Measurements from ENCODE around the gene RANBP3. TPM values are rescaled to one million over a fixed set of nuclear protein-coding genes. Genes with fewer than 3 reads are reported as not detected.

Gene RANBP3
- total and polyA plus RNA-seq, 2 of the 8 experiments (the other 6 are each of a cell fraction or from before 2014, with no cell fraction given): 95.4 to 122 TPM

- TF ChIP-seq CTBP2 (IDR thresholded peaks at IDR 0.05; ENCODE audit: borderline replicate concordance, insufficient read depth, insufficient read length, low read length) (no peak), SUZ12 (IDR thresholded peaks at IDR 0.05; ENCODE audit: low read length) (no peak), POLR2A (IDR thresholded peaks at IDR 0.05; ENCODE audit: control extremely low read depth in 1 of 2, low read depth in 2 of 2, low read length in 2 of 2) (no peak), EGR1 (IDR thresholded peaks at IDR 0.05; ENCODE audit: borderline replicate concordance, low read depth, low read length) (no peak), TAF7 (optimal IDR thresholded peaks at IDR 0.05; ENCODE audit: borderline replicate concordance, low read depth, low read length) (no peak), EZH2 (IDR thresholded peaks at IDR 0.05; ENCODE audit: low read depth, low read length, severe bottlenecking) (no peak), BACH1 (IDR thresholded peaks at IDR 0.05; ENCODE audit: low read length) (no peak)
These were observed 18.2 kb upstream of the RANBP3 start (continued) for GRCh38 chr19:5996102-5996501.

Measured in H1 (cell line).